ENCODE results near the gene MAS1L.

Gene MAS1L

DNA sequence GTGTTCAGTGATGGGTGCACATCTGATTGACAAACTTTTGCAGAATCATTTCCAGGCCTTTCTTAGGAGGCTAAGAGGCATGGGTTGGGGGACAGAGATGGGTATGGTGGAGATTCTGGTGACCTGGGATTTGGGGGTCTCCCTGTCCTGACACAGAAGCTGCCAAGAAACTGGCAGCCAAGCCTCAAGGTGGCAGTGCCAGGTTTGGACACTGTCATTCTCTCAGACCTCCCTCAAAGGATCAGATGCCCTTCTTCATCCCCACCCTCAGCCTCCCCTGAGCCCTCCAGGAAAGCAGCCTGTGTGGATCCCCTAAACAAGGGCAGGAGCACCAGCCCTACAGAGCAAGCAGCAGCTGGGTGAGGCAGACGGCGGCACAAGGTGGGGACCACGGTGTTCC lies 18.1 kb upstream of the MAS1L start:
- no peak for DNase-seq (ENCODE audit: low read depth)
- H3K4me3 ChIP-seq (ENCODE audit: low read depth, low read length): no peak overlapping the region
- TF ChIP-seq, protein P1, sequence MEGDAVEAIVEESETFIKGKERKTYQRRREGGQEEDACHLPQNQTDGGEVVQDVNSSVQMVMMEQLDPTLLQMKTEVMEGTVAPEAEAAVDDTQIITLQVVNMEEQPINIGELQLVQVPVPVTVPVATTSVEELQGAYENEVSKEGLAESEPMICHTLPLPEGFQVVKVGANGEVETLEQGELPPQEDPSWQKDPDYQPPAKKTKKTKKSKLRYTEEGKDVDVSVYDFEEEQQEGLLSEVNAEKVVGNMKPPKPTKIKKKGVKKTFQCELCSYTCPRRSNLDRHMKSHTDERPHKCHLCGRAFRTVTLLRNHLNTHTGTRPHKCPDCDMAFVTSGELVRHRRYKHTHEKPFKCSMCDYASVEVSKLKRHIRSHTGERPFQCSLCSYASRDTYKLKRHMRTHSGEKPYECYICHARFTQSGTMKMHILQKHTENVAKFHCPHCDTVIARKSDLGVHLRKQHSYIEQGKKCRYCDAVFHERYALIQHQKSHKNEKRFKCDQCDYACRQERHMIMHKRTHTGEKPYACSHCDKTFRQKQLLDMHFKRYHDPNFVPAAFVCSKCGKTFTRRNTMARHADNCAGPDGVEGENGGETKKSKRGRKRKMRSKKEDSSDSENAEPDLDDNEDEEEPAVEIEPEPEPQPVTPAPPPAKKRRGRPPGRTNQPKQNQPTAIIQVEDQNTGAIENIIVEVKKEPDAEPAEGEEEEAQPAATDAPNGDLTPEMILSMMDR (conservative IDR thresholded peaks at IDR 0.05; ENCODE audit: low read depth, low read length): no peak

DNA sequence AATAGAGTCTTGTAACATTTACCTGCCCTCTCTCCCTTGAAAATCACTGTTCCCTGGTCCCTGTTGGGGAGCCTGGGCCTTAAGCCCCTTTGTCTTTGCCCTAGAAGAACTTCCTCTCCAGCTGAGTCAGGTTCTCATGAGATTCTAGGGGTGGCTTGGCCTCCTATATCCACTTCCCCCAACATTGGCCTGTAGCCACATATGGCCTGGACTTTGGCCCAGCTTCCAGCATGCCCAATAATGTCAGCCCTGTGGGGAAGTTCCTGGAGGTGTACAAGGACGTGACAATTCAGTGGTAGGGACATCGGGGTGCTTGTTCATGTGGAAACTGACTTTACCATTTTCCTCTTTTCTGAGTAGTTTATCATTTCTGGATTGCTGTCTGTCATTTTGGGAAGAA lies 17.2 kb upstream of the MAS1L start:
- DNase-seq (ENCODE audit: low read depth): no peak
- H3K4me3 ChIP-seq (ENCODE audit: low read depth, low read length): no peak overlapping the region
- TF ChIP-seq, protein P1 (conservative IDR thresholded peaks at IDR 0.05; ENCODE audit: low read depth, low read length): no peak

- peak; percentile 18 for DNase-seq (ENCODE audit: low read depth)
- H3K4me3 ChIP-seq (ENCODE audit: low read depth, low read length): no peak overlapping the region
Measured at GRCh38 chr6:29502597-29502996, 14.8 kb upstream of the MAS1L start.

DNA sequence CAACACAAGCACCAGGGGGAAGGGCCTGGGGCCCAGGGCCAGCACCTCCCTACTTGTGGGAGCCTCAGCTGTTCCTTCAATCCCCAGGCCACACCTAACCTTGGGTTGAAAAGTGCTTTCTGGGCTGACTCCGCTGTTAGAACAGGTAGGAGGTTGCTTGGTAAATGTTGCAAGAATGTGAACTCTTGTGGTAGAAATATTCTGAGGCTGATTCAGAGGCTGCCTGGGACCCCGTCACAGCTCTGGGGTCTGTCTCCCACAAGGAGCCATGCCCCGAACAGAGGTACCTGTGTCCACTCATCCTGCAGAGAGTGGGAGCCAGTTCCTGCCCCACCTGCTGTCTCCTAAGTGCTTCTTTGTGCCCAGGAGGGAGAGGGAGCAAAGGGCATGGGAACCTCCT lies 14.4 kb upstream of the MAS1L start:
- no peak for DNase-seq (ENCODE audit: low read depth)
- H3K4me3 ChIP-seq (ENCODE audit: low read depth, low read length): no peak overlapping the region
- TF ChIP-seq, protein P1 (conservative IDR thresholded peaks at IDR 0.05; ENCODE audit: low read depth, low read length): no peak

More at GRCh38 chr6:29502597-29502996, 14.8 kb upstream of the MAS1L start:
- TF ChIP-seq, protein P1 (conservative IDR thresholded peaks at IDR 0.05; ENCODE audit: low read depth, low read length): no peak

DNA sequence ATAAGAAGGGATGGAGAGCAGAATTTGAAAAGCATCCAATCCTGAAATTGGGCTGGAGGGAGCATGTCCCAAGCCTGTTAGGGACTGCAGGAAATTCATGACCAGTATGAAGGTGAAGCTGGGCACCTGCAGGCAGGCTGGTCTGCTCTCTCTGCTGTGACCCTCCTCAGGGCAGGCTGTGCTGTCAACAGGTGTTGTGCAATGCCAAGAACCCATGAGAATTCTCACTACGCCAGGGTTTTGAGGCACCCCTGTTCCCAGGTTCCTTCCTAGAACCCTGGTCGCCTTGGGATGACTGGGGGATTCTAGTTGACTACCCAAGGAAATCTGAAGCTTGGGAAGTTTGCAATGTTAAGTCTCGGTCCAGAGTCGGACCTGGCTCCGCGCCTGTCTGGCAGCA lies 13.3 kb upstream of the MAS1L start:
- no peak for DNase-seq (ENCODE audit: low read depth)
- H3K4me3 ChIP-seq (ENCODE audit: low read depth, low read length): no peak overlapping the region
- TF ChIP-seq, protein P1 (conservative IDR thresholded peaks at IDR 0.05; ENCODE audit: low read depth, low read length): no peak

DNA sequence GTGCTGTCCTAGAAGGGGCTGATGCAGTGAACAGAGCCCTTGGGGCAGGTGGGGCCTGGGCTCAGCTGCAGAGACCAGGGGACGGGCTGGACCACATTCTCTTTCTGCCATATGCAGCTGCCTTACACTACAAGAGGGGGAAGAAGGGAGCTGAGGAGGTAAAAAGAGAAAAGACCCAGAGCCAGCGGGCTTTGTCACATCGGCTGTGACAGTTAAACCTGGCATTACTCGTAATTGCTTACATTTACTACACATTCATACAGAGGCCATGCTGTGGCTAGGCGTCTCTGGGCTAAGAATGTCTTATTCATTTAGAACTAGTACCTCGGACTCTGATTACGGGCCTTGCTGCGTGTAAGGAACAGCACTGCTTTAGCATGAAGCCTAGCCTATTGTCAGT lies 12.8 kb upstream of the MAS1L start:
- H3K4me3 ChIP-seq (ENCODE audit: low read depth, low read length): no peak overlapping the region
- DNase-seq (ENCODE audit: low read depth): no peak
- TF ChIP-seq, protein P1 (conservative IDR thresholded peaks at IDR 0.05; ENCODE audit: low read depth, low read length): no peak

GRCh38 chr6:29499704-29500103 lies 11.9 kb upstream of the MAS1L start:
- no peak for DNase-seq (ENCODE audit: low read depth)
- TF ChIP-seq, protein P1 (conservative IDR thresholded peaks at IDR 0.05; ENCODE audit: low read depth, low read length): no peak
- no peak overlapping the region for H3K4me3 ChIP-seq (ENCODE audit: low read depth, low read length)
